ENCODE data around the gene CDH12. TPM values are rescaled to one million over a fixed set of nuclear protein-coding genes. Genes with fewer than 3 reads are reported as not detected.

CDH12 gene
- total RNA-seq, 2 donors from 2014 or later = 0.14 to 1.0 TPM

GRCh38 chr5:21791304-21791703, 1061.8 kb downstream of the CDH12 start:
- no peaks in the 10 kb centered on the region for H3K27me3 ChIP-seq (replicated peaks; ENCODE audit: insufficient read depth)
- H3K4me1 ChIP-seq (replicated peaks) = no peaks in the 10 kb centered on the region
- 71% methylated on average over 2 of the region's 2 CpGs for WGBS
- DNase-seq (ENCODE audit: low spot score) = no peak
- no peak overlapping the region for H3K4me3 ChIP-seq
- no peak for TF ChIP-seq CTCF (IDR thresholded peaks at IDR 0.05)
- TF ChIP-seq POLR2A (IDR thresholded peaks at IDR 0.05) = no peak
- no peak for TF ChIP-seq POLR2AphosphoS5 (IDR thresholded peaks at IDR 0.05)
- no peak overlapping the region for H3K27ac ChIP-seq
- intact Hi-C loops (cut with DNase I) = no loop called here
- no peaks in the 10 kb centered on the region for H3K36me3 ChIP-seq
- no peaks in the 10 kb centered on the region for H3K9me3 ChIP-seq

GRCh38 chr5:21784487-21784886, 1068.7 kb downstream of the CDH12 start:
- Histone ChIP-seq H3K4me3 (no peak overlapping the region), H3K27ac (no peak overlapping the region), H3K36me3 (no peaks in the 10 kb centered on the region), H3K4me1 (replicated peaks) (no peaks in the 10 kb centered on the region), H3K9me3 (no peaks in the 10 kb centered on the region), H3K27me3 (replicated peaks; ENCODE audit: insufficient read depth) (no peaks in the 10 kb centered on the region)
- TF ChIP-seq POLR2AphosphoS5 (IDR thresholded peaks at IDR 0.05) (no peak), CTCF (IDR thresholded peaks at IDR 0.05) (no peak), POLR2A (IDR thresholded peaks at IDR 0.05) (no peak)
- intact Hi-C loops (cut with DNase I) = no loop called here
- DNase-seq (ENCODE audit: low spot score) = no peak
- WGBS = 93% methylated on average over 1 of the region's 1 CpG

- no peak overlapping the region for H3K4me3 ChIP-seq
- WGBS = 91% methylated on average over 6 of the region's 6 CpGs
- TF ChIP-seq CTCF (IDR thresholded peaks at IDR 0.05) (no peak), POLR2AphosphoS5 (IDR thresholded peaks at IDR 0.05) (no peak), POLR2A (IDR thresholded peaks at IDR 0.05) (no peak)
Measured at GRCh38 chr5:21783074-21783679, 1070.0 kb downstream of the CDH12 start.

GRCh38 chr5:21776466-21776865, 1076.7 kb downstream of the CDH12 start:
- no peaks in the 10 kb centered on the region for H3K36me3 ChIP-seq
- intact Hi-C loops (cut with DNase I) = no loop called here
- no peaks in the 10 kb centered on the region for H3K4me1 ChIP-seq (replicated peaks)
- no peaks in the 10 kb centered on the region for H3K9me3 ChIP-seq
- no peak for TF ChIP-seq CTCF (IDR thresholded peaks at IDR 0.05)
- TF ChIP-seq POLR2AphosphoS5 (IDR thresholded peaks at IDR 0.05) = no peak
- TF ChIP-seq POLR2A (IDR thresholded peaks at IDR 0.05) = no peak
- no peak for DNase-seq (ENCODE audit: low spot score)
- no peaks in the 10 kb centered on the region for H3K27me3 ChIP-seq (replicated peaks; ENCODE audit: insufficient read depth)
- H3K4me3 ChIP-seq = no peak overlapping the region
- 95% methylated on average over 3 of the region's 3 CpGs for WGBS
- no peak overlapping the region for H3K27ac ChIP-seq

More at GRCh38 chr5:21783074-21783679, 1070.0 kb downstream of the CDH12 start:
- Histone ChIP-seq H3K27ac (no peak overlapping the region), H3K9me3 (no peaks in the 10 kb centered on the region), H3K4me1 (replicated peaks) (no peaks in the 10 kb centered on the region), H3K27me3 (replicated peaks; ENCODE audit: insufficient read depth) (no peaks in the 10 kb centered on the region), H3K36me3 (no peaks in the 10 kb centered on the region)
- intact Hi-C loops (cut with DNase I) = no loop called here
- DNase-seq (ENCODE audit: low spot score) = no peak

GRCh38 chr5:21774801-21775200, 1078.3 kb downstream of the CDH12 start:
- Histone ChIP-seq H3K9me3 (no peaks in the 10 kb centered on the region), H3K4me3 (no peak overlapping the region), H3K27ac (no peak overlapping the region), H3K27me3 (replicated peaks; ENCODE audit: insufficient read depth) (no peaks in the 10 kb centered on the region), H3K4me1 (replicated peaks) (no peaks in the 10 kb centered on the region), H3K36me3 (no peaks in the 10 kb centered on the region)
- intact Hi-C loops (cut with DNase I) = no loop called here
- 44% methylated on average over 1 of the region's 1 CpG for WGBS
- no peak for DNase-seq (ENCODE audit: low spot score)
- TF ChIP-seq POLR2AphosphoS5 (IDR thresholded peaks at IDR 0.05) = no peak
- TF ChIP-seq CTCF (IDR thresholded peaks at IDR 0.05) = no peak
- TF ChIP-seq POLR2A (IDR thresholded peaks at IDR 0.05) = no peak
